HL-60 (cell line): ENCODE data around the gene HAUS5.

Experiments
- DNase-seq, 2 experiments: peaks; one replicate each; pipeline ENCODE4 v3.0.0-alpha.2; 2010 to 2020; ENCODE audit warnings: low read depth in 1 of 2, low spot score in 1 of 2
- H3K27ac ChIP-seq: fragments of 250-450 bp; sonication (Bioruptor Pico); replicated peaks from 2 replicates; pipeline ENCODE4 v1.5.1; 2020; ENCODE audit warnings: mild to moderate bottlenecking, moderate library complexity
- H3K27me3 ChIP-seq: fragments of 250-450 bp; sonication (Bioruptor Pico); 2 replicates; pipeline ENCODE4 v1.5.1; 2021; ENCODE audit warnings: mild to moderate bottlenecking, moderate library complexity; ENCODE audit not compliant: insufficient read depth, poor library complexity, severe bottlenecking
- H3K4me3 ChIP-seq: replicated peaks from 2 replicates; pipeline ENCODE4 v1.5.1; 2011; ENCODE audit warnings: mild to moderate bottlenecking, control low read depth, low read length; ENCODE audit not compliant: insufficient read depth
- GABPA ChIP-seq: IDR thresholded peaks from 2 replicates; pipeline ENCODE4 v1.6.1; 2012; ENCODE audit warnings: low read depth
- POLR2AphosphoS5 ChIP-seq: IDR thresholded peaks from 2 replicates; pipeline ENCODE4 v1.6.1; 2012; ENCODE audit warnings: low read depth
- REST ChIP-seq: IDR thresholded peaks from 2 replicates; pipeline ENCODE4 v1.6.1; 2012; ENCODE audit warnings: low read depth; ENCODE audit not compliant: insufficient replicate concordance
- SPI1 ChIP-seq: IDR thresholded peaks from 2 replicates; pipeline ENCODE4 v1.6.1; 2012; ENCODE audit warnings: low read depth, mild to moderate bottlenecking, borderline replicate concordance
- TF ChIP-seq, protein P1 (sequence below): IDR thresholded peaks from one replicate; pipeline ENCODE4 v1.5.1; 2011; ENCODE audit warnings: low read length, control low read depth, inconsistent platforms; ENCODE audit not compliant: insufficient read depth

HAUS5 gene

GRCh38 chr19:35671818-35672217, 59.3 kb downstream of the HAUS5 start:
- TF ChIP-seq SPI1 (no peak), GABPA (no peak), REST (no peak), POLR2AphosphoS5 (no peak)
- TF ChIP-seq, protein P1, sequence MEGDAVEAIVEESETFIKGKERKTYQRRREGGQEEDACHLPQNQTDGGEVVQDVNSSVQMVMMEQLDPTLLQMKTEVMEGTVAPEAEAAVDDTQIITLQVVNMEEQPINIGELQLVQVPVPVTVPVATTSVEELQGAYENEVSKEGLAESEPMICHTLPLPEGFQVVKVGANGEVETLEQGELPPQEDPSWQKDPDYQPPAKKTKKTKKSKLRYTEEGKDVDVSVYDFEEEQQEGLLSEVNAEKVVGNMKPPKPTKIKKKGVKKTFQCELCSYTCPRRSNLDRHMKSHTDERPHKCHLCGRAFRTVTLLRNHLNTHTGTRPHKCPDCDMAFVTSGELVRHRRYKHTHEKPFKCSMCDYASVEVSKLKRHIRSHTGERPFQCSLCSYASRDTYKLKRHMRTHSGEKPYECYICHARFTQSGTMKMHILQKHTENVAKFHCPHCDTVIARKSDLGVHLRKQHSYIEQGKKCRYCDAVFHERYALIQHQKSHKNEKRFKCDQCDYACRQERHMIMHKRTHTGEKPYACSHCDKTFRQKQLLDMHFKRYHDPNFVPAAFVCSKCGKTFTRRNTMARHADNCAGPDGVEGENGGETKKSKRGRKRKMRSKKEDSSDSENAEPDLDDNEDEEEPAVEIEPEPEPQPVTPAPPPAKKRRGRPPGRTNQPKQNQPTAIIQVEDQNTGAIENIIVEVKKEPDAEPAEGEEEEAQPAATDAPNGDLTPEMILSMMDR, result no peak
- Histone ChIP-seq H3K27me3 (peaks cover 28% of the 10 kb centered on the region), H3K27ac (no peak overlapping the region), H3K4me3 (no peak overlapping the region)
- DNase-seq, result no peak

DNA sequence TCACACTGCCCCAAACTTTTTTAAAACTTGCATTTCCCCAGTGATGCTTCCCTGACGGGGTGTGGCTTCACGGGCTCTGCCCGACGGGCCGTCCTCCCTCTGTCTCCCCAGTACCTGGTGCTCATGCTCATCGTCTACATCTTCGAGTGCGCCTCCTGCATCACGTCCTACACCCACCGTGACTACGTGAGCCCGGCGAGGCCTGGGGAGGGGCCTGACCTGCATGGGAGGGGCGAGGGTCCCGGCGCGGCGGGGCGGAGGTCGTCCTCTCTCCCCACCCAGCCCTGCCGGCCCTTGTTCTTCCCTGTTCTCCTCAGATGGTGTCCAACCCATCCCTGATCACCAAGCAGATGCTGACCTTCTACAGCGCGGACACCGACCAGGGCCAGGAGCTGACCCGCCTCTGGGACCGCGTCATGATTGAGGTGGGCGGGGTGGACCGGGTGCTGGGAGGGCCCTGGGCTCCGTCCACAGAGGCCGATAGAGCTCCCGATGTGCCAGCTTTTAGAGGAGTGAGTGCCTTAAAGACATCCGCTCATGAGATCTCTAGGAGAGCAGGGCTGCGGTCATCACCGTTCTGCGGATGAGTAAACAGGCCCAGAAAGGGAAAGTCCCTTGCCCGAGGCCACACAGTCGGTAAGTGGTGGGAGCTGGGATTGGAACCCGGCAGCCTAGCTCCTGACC, 60.7 kb downstream of the HAUS5 start:
- H3K27ac ChIP-seq, result no peak overlapping the region
- no peak overlapping the region for H3K4me3 ChIP-seq

More for the DNA sequence above, 60.7 kb downstream of the HAUS5 start:
- peaks cover 28% of the 10 kb centered on the region for H3K27me3 ChIP-seq
- no peak for TF ChIP-seq POLR2AphosphoS5
- TF ChIP-seq, protein P1, result no peak
- no peak for TF ChIP-seq REST
- no peak for TF ChIP-seq SPI1
- no peak for TF ChIP-seq GABPA
- DNase-seq, result no peak
